GM12872 (cell line): ENCODE measurements around the gene EFL1.

Experiments used
- TF ChIP-seq, protein P1 (sequence below): IDR thresholded peaks from 3 replicates; pipeline ENCODE4 v1.5.1; 2011; ENCODE audit warnings: low read depth, mild to moderate bottlenecking, low read length, moderate library complexity; ENCODE audit not compliant: insufficient read depth

Gene EFL1

GRCh38 chr15:82301296-82302016 is 38.9 kb upstream of the EFL1 start:
- TF ChIP-seq, protein P1, sequence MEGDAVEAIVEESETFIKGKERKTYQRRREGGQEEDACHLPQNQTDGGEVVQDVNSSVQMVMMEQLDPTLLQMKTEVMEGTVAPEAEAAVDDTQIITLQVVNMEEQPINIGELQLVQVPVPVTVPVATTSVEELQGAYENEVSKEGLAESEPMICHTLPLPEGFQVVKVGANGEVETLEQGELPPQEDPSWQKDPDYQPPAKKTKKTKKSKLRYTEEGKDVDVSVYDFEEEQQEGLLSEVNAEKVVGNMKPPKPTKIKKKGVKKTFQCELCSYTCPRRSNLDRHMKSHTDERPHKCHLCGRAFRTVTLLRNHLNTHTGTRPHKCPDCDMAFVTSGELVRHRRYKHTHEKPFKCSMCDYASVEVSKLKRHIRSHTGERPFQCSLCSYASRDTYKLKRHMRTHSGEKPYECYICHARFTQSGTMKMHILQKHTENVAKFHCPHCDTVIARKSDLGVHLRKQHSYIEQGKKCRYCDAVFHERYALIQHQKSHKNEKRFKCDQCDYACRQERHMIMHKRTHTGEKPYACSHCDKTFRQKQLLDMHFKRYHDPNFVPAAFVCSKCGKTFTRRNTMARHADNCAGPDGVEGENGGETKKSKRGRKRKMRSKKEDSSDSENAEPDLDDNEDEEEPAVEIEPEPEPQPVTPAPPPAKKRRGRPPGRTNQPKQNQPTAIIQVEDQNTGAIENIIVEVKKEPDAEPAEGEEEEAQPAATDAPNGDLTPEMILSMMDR: no peak

DNA sequence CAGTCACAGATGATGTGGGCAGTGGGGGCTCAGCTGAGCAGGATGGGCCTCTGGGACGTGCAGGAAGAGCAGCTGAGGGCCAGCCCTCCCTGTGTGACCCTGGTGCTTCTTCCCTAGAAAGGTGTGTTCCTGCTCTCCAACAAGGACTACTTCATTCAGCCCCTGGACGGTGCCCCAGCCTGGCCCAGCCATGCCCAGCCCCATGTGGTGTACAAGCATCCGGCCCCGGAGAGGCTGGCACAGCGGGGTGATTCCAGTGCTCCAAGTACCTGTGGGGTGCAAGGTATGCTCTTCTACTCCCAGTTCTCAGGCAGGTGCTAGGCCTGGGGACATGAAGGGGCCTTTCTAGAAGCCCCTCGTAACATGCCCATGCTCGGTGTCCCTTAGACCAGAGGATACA is 38.3 kb upstream of the EFL1 start:
- TF ChIP-seq, protein P1: no peak

DNA sequence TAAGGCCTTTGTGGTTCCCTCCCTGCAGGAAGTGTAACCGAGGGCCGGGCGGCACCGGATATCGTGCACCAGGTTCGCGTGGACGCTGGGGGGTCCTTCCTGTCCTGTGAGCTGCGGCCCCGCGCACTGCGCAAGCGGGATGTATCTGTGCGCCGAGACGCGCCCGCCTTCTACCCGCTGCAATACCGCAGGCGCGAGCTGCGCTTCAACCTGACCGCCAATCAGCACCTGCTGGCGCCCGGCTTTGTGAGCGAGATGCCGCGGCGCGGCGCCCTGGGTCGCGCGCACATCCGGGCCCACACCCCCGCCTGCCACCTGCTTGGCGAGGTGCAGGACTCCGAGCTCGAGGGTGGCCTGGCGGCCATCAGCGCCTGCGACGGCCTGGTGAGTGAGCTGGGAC is 36.0 kb upstream of the EFL1 start:
- TF ChIP-seq, protein P1: no peak

- TF ChIP-seq, protein P1: no peak
Observed at GRCh38 chr15:82298032-82298431, 35.5 kb upstream of the EFL1 start.

DNA sequence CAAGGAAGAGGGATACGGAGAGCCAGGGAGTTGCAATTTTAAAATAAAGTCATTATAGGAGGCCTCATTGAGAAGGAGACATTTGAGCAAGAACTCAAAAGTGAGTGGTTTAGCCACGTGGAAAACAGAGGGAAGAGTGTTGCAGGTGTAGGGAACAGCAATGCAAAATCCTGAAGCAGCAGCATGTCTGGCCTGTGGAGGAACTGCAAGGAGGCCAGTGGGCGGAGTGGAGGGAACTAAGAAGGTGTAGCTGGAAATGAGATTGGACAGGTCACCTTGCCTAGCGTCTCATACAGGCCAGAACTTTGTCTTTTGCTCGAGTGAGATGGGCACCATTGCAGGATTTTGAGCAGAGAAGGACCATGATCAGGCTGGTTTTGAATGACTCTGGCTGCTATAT is 35.0 kb upstream of the EFL1 start:
- TF ChIP-seq, protein P1: no peak

- TF ChIP-seq, protein P1: no peak
Observed at GRCh38 chr15:82294061-82294690, 31.6 kb upstream of the EFL1 start.

GRCh38 chr15:82292271-82292670 is 29.7 kb upstream of the EFL1 start:
- TF ChIP-seq, protein P1: no peak
